ENCODE measurements around the gene SPATA16.
"Not testable (repeated sequence)": the region's sequence is repeated elsewhere in the genome, so short reads cannot be mapped to it uniquely, and the experiment has no call there.

The SPATA16 gene

GRCh38 chr3:173140986-173141385, at the start of gene SPATA16:
Gene SPATA16, minus strand, starts transcription at chr3:173141235. Its CDS starts 23,504 bp downstream, at chr3:173117731.
- DNase-seq (ENCODE audit: low spot score): no peak

- not testable (repeated sequence) for DNase-seq (ENCODE audit: low spot score)
These were observed 42.0 kb upstream of the SPATA16 start for GRCh38 chr3:173183022-173183421.

- DNase-seq (ENCODE audit: low spot score): no peak
These were observed 32.6 kb upstream of the SPATA16 start for GRCh38 chr3:173173652-173174051.

- DNase-seq (ENCODE audit: low spot score): not testable (repeated sequence)
These were observed 18.1 kb upstream of the SPATA16 start for GRCh38 chr3:173159139-173159538.

- DNase-seq (ENCODE audit: low spot score): not testable (repeated sequence)
These were observed 15.5 kb upstream of the SPATA16 start for GRCh38 chr3:173156533-173156932.

GRCh38 chr3:173153631-173154030, 12.6 kb upstream of the SPATA16 start:
- no peak for DNase-seq (ENCODE audit: low spot score)

GRCh38 chr3:173139420-173139819, 1.6 kb downstream of the SPATA16 start:
- DNase-seq (ENCODE audit: low spot score): no peak

GRCh38 chr3:173138026-173138425, 3.0 kb downstream of the SPATA16 start:
- DNase-seq (ENCODE audit: low spot score): no peak

- no peak for DNase-seq (ENCODE audit: low spot score)
These were observed 6.0 kb downstream of the SPATA16 start for GRCh38 chr3:173135059-173135458.

GRCh38 chr3:173128633-173129032, 12.4 kb downstream of the SPATA16 start:
- DNase-seq (ENCODE audit: low spot score): no peak

GRCh38 chr3:173111321-173111720, 29.7 kb downstream of the SPATA16 start:
- DNase-seq (ENCODE audit: low spot score): no peak

GRCh38 chr3:173109143-173109542, 31.9 kb downstream of the SPATA16 start:
- peak; percentile 48 for DNase-seq (ENCODE audit: low spot score)

- no peak for DNase-seq (ENCODE audit: low spot score)
These were observed 37.6 kb downstream of the SPATA16 start for GRCh38 chr3:173103469-173103868.

GRCh38 chr3:173098959-173099358, 42.1 kb downstream of the SPATA16 start:
- DNase-seq (ENCODE audit: low spot score): no peak

GRCh38 chr3:173096994-173097785, 43.8 kb downstream of the SPATA16 start:
- DNase-seq (ENCODE audit: low spot score): no peak

- no peak for DNase-seq (ENCODE audit: low spot score)
These were observed 44.9 kb downstream of the SPATA16 start for GRCh38 chr3:173096140-173096539.

- DNase-seq (ENCODE audit: low spot score): no peak
These were observed 49.0 kb downstream of the SPATA16 start for GRCh38 chr3:173092038-173092437.

GRCh38 chr3:173090492-173090891, 50.5 kb downstream of the SPATA16 start:
- DNase-seq (ENCODE audit: low spot score): no peak

- DNase-seq (ENCODE audit: low spot score): no peak
These were observed 51.8 kb downstream of the SPATA16 start for GRCh38 chr3:173089283-173089682.

GRCh38 chr3:173078525-173078924, 62.5 kb downstream of the SPATA16 start:
- DNase-seq (ENCODE audit: low spot score): peak; percentile 90

GRCh38 chr3:173066044-173067004, 74.7 kb downstream of the SPATA16 start:
- no peak for DNase-seq (ENCODE audit: low spot score)

GRCh38 chr3:173065543-173065981, 75.5 kb downstream of the SPATA16 start:
- DNase-seq (ENCODE audit: low spot score): no peak

GRCh38 chr3:173064631-173065030, 76.4 kb downstream of the SPATA16 start:
- DNase-seq (ENCODE audit: low spot score): no peak

Data from pons (tissue), 1 donor.